GM12878 (cell line): Measurements from ENCODE around the gene OTUD5. TPM values are rescaled to one million over a fixed set of nuclear protein-coding genes. Genes with fewer than 3 reads are reported as not detected.

Source experiments
- BACH1 ChIP-seq: fragments of 450-650 bp; IDR thresholded peaks from 2 replicates; pipeline ENCODE4 v1.6.1; 2017; ENCODE audit warnings: mild to moderate bottlenecking, borderline replicate concordance
- CHD2 ChIP-seq: IDR thresholded peaks from 2 replicates; pipeline ENCODE4 v1.6.1; 2011; ENCODE audit warnings: low read depth, low read length, improper control_type of control experiment, borderline replicate concordance
- MXI1 ChIP-seq: fragments of 150-350 bp; IDR thresholded peaks from 2 replicates; pipeline ENCODE4 v1.6.1; 2011; ENCODE audit warnings: low read depth, mild to moderate bottlenecking, inconsistent platforms, low read length, improper control_type of control experiment
- NFIC ChIP-seq: IDR thresholded peaks from 2 replicates; pipeline ENCODE4 v1.6.1; 2012; ENCODE audit warnings: low read depth, mild to moderate bottlenecking, inconsistent platforms, low read length, moderate library complexity
- NFXL1 ChIP-seq: fragments of 450-650 bp; IDR thresholded peaks from 2 replicates; pipeline ENCODE4 v1.6.1; 2017; ENCODE audit warnings: antibody characterized with exemption, mild to moderate bottlenecking, borderline replicate concordance
- RAD51 ChIP-seq: fragments of 450-650 bp; IDR thresholded peaks from 2 replicates; pipeline ENCODE4 v1.6.1; 2016; ENCODE audit warnings: moderate library complexity, mild to moderate bottlenecking, inconsistent platforms
- SIN3A ChIP-seq: IDR thresholded peaks from 2 replicates; pipeline ENCODE4 v1.6.1; 2012; ENCODE audit warnings: low read depth, low read length, improper control_type of control experiment
- SREBF1 ChIP-seq: IDR thresholded peaks from 2 replicates; pipeline ENCODE4 v1.6.1; 2012; ENCODE audit warnings: mild to moderate bottlenecking, low read length
- TCF7 ChIP-seq: IDR thresholded peaks from 2 replicates; pipeline ENCODE4 v1.6.1; 2014; ENCODE audit warnings: antibody characterized with exemption, borderline replicate concordance
- YY1 ChIP-seq: IDR thresholded peaks from 2 replicates; pipeline ENCODE4 v1.6.1; 2011; ENCODE audit warnings: low read depth, mild to moderate bottlenecking, low read length
- ZNF24 ChIP-seq: fragments of 450-650 bp; IDR thresholded peaks from 2 replicates; pipeline ENCODE4 v1.6.1; 2017; ENCODE audit warnings: antibody characterized with exemption, mild to moderate bottlenecking
- polyA plus RNA-seq, 11 experiments: library from polyadenylated mRNA; depleted of rRNA in 4 of 11; unstranded in 6 of 11; stranded (reverse) in 5 of 11; fragments of >200 nt; fragmentation: Nextera tagmentation in 4 of 11; fragmentation: Illumina TruSeq in 1 of 11; extraction: Ambion mirVana in 4 of 11; extraction: Trizol in 1 of 11; gene quantifications; 1 replicate in 1 of 11; 2 replicates in 10 of 11; pipeline versions ENCODE4 v1.2.1 to v1.2.3, GENCODE V29; 2011 to 2016; ENCODE audit warnings: inconsistent platforms in 2 of 11, missing spikeins in 2 of 11, low read depth in 1 of 11
- total RNA-seq, 4 experiments: library from RNA; depleted of rRNA in 3 of 4; stranded (reverse); fragments of >200 nt in 3 of 4; fragmentation: Illumina TruSeq in 1 of 4; extraction: Trizol in 1 of 4; gene quantifications; 2 replicates each; pipeline versions ENCODE4 v1.2.1 to v1.2.3, GENCODE V29; 2013 to 2021
- TF ChIP-seq, protein P1 (sequence below): fragments of 450-650 bp; IDR thresholded peaks from 2 replicates; pipeline ENCODE4 v1.6.1; 2017; ENCODE audit warnings: mild to moderate bottlenecking, moderate library complexity
- TF ChIP-seq, protein P2 (sequence below): IDR thresholded peaks from 2 replicates; pipeline ENCODE4 v1.6.1; 2012; ENCODE audit warnings: improper control_type of control experiment, low read depth, low read length; ENCODE audit not compliant: insufficient replicate concordance
- TF ChIP-seq, protein P3 (sequence below): IDR thresholded peaks from 2 replicates; pipeline ENCODE4 v1.6.1; 2012; ENCODE audit warnings: low read depth, low read length, improper control_type of control experiment
- TF ChIP-seq, protein P4 (sequence below): fragments of 450-650 bp; IDR thresholded peaks from 2 replicates; pipeline ENCODE4 v1.6.1; 2016; ENCODE audit warnings: mild to moderate bottlenecking
- TF ChIP-seq, protein P5 (sequence below): IDR thresholded peaks from 2 replicates; pipeline ENCODE4 v1.6.1; 2011; ENCODE audit warnings: low read depth, low read length, improper control_type of control experiment, borderline replicate concordance

The OTUD5 gene
- total and polyA plus RNA-seq, 10 of the 15 experiments (the other 5 are each of a cell fraction or from before 2014, with no cell fraction given), result 2.0 to 50.3 (median 22.7) TPM

DNA sequence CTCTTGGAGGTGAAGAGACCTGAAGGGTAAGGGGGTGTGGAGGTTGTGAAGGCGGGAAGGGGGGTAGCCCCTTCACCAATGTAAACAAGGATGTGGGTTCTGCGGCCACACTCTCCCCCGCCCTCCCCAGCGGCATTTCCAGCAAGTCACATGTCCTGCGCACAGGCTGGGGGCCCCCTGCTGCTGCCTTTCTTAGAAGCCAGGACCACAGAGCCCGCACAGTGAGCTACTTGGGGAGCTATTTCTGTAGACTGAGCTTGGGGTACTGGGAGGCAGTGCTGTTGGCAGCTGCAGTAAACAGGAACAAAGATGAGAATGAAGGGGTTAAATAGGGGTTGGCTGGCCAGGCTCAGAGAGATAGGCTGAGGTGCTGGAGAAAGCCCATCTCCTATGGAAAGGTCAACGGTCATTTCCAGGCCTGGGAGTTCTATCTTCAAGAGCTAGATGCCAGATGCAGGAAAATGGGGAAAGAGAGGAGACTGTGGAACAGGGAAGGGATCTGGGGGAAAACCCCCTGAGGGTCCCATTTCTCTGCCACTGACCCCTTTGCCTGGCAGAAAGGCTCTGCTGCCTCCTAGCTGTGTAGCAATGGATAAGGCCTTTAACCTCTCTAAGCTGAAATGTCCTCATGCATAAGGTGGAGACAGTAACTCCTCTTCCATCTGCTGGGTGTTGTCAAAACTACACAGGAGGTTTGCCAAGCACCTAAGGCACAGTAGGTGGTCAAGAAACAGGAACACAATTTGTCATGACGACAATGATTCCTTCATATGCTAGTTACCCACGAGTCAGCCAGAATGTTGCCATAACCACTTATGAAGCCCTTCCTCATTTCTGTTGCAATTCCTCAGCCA lies 20.1 kb downstream of the OTUD5 start (continued):
- TF ChIP-seq, protein P1, sequence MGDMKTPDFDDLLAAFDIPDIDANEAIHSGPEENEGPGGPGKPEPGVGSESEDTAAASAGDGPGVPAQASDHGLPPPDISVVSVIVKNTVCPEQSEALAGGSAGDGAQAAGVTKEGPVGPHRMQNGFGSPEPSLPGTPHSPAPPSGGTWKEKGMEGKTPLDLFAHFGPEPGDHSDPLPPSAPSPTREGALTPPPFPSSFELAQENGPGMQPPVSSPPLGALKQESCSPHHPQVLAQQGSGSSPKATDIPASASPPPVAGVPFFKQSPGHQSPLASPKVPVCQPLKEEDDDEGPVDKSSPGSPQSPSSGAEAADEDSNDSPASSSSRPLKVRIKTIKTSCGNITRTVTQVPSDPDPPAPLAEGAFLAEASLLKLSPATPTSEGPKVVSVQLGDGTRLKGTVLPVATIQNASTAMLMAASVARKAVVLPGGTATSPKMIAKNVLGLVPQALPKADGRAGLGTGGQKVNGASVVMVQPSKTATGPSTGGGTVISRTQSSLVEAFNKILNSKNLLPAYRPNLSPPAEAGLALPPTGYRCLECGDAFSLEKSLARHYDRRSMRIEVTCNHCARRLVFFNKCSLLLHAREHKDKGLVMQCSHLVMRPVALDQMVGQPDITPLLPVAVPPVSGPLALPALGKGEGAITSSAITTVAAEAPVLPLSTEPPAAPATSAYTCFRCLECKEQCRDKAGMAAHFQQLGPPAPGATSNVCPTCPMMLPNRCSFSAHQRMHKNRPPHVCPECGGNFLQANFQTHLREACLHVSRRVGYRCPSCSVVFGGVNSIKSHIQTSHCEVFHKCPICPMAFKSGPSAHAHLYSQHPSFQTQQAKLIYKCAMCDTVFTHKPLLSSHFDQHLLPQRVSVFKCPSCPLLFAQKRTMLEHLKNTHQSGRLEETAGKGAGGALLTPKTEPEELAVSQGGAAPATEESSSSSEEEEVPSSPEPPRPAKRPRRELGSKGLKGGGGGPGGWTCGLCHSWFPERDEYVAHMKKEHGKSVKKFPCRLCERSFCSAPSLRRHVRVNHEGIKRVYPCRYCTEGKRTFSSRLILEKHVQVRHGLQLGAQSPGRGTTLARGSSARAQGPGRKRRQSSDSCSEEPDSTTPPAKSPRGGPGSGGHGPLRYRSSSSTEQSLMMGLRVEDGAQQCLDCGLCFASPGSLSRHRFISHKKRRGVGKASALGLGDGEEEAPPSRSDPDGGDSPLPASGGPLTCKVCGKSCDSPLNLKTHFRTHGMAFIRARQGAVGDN, result peak; percentile 56
- TF ChIP-seq MXI1 (peak; percentile 50; the same call in 1 of the 2 replicates), SREBF1 (no peak), NFIC (peak; percentile 92), SIN3A (peak; percentile 80), BACH1 (peak; percentile 64; the same call in 1 of the 2 replicates), NFXL1 (no peak), TCF7 (peak; percentile 50; the same call in 1 of the 2 replicates), ZNF24 (peak; percentile 34; the same call in 1 of the 2 replicates), YY1 (peak; percentile 40; the same call in 1 of the 2 replicates), CHD2 (peak; percentile 84), RAD51 (peak; percentile 91)
- TF ChIP-seq, protein P2, sequence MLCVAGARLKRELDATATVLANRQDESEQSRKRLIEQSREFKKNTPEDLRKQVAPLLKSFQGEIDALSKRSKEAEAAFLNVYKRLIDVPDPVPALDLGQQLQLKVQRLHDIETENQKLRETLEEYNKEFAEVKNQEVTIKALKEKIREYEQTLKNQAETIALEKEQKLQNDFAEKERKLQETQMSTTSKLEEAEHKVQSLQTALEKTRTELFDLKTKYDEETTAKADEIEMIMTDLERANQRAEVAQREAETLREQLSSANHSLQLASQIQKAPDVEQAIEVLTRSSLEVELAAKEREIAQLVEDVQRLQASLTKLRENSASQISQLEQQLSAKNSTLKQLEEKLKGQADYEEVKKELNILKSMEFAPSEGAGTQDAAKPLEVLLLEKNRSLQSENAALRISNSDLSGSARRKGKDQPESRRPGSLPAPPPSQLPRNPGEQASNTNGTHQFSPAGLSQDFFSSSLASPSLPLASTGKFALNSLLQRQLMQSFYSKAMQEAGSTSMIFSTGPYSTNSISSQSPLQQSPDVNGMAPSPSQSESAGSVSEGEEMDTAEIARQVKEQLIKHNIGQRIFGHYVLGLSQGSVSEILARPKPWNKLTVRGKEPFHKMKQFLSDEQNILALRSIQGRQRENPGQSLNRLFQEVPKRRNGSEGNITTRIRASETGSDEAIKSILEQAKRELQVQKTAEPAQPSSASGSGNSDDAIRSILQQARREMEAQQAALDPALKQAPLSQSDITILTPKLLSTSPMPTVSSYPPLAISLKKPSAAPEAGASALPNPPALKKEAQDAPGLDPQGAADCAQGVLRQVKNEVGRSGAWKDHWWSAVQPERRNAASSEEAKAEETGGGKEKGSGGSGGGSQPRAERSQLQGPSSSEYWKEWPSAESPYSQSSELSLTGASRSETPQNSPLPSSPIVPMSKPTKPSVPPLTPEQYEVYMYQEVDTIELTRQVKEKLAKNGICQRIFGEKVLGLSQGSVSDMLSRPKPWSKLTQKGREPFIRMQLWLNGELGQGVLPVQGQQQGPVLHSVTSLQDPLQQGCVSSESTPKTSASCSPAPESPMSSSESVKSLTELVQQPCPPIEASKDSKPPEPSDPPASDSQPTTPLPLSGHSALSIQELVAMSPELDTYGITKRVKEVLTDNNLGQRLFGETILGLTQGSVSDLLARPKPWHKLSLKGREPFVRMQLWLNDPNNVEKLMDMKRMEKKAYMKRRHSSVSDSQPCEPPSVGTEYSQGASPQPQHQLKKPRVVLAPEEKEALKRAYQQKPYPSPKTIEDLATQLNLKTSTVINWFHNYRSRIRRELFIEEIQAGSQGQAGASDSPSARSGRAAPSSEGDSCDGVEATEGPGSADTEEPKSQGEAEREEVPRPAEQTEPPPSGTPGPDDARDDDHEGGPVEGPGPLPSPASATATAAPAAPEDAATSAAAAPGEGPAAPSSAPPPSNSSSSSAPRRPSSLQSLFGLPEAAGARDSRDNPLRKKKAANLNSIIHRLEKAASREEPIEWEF, result peak; percentile 58
- TF ChIP-seq, protein P3, sequence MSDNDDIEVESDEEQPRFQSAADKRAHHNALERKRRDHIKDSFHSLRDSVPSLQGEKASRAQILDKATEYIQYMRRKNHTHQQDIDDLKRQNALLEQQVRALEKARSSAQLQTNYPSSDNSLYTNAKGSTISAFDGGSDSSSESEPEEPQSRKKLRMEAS, result peak; percentile 75; the same call in 1 of the 2 replicates
- TF ChIP-seq, protein P4, sequence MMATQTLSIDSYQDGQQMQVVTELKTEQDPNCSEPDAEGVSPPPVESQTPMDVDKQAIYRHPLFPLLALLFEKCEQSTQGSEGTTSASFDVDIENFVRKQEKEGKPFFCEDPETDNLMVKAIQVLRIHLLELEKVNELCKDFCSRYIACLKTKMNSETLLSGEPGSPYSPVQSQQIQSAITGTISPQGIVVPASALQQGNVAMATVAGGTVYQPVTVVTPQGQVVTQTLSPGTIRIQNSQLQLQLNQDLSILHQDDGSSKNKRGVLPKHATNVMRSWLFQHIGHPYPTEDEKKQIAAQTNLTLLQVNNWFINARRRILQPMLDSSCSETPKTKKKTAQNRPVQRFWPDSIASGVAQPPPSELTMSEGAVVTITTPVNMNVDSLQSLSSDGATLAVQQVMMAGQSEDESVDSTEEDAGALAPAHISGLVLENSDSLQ, result peak; percentile 19; the same call in 1 of the 2 replicates
- TF ChIP-seq, protein P5, sequence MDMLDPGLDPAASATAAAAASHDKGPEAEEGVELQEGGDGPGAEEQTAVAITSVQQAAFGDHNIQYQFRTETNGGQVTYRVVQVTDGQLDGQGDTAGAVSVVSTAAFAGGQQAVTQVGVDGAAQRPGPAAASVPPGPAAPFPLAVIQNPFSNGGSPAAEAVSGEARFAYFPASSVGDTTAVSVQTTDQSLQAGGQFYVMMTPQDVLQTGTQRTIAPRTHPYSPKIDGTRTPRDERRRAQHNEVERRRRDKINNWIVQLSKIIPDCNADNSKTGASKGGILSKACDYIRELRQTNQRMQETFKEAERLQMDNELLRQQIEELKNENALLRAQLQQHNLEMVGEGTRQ, result peak; percentile 63; the same call in 1 of the 2 replicates
